HG03108 (cell line): ENCODE measurements around the gene VKORC1.

Source experiments
- ATAC-seq: cut with Tn5 transposase; IDR thresholded peaks from one replicate; pipeline ENCODE4 v1.9.1; 2021; ENCODE audit warnings: moderate library complexity; ENCODE audit not compliant: unreplicated experiment

The VKORC1 gene

GRCh38 chr16:31130899-31131298 is 36.3 kb upstream of the VKORC1 start:
- no peak for ATAC-seq

GRCh38 chr16:31130336-31130891 is 35.8 kb upstream of the VKORC1 start:
- no peak for ATAC-seq

DNA sequence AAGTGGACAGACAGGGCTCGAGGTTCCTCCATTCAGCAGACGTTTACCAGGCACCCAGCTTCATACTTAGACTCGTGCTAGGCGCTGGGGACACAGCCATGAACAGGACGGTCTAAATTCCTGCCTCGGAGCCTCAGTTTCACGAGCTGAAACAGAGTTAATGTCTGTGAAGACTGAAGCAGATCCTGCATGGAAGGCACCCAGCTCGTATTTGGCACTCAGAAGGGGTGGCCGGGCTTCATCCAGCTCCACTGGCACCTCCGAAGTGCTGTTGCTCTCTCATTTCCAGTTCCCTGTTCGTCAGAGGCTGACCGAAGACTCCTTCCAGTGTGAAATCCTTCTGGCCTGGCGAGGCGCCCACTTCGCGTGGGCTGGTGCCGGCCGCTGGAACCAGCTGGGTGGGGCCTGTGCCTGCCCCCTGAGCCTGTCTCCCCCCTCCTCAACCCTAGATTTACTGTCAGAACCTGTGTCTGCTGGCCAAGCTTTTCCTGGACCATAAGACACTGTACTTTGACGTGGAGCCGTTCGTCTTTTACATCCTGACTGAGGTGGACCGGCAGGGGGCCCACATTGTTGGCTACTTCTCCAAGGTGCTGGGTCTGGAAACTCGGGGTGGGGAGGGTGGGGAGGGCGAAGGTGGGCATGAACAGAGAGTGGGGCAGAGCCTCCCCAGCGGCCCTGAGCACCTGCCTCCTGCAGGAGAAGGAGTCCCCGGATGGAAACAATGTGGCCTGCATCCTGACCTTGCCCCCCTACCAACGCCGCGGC is 35.2 kb upstream of the VKORC1 start:
- no peak for ATAC-seq

- no peak for ATAC-seq
These were observed 34.3 kb upstream of the VKORC1 start for GRCh38 chr16:31128711-31129567.

- ATAC-seq: no peak
These were observed 32.6 kb upstream of the VKORC1 start for GRCh38 chr16:31127182-31127581.

DNA sequence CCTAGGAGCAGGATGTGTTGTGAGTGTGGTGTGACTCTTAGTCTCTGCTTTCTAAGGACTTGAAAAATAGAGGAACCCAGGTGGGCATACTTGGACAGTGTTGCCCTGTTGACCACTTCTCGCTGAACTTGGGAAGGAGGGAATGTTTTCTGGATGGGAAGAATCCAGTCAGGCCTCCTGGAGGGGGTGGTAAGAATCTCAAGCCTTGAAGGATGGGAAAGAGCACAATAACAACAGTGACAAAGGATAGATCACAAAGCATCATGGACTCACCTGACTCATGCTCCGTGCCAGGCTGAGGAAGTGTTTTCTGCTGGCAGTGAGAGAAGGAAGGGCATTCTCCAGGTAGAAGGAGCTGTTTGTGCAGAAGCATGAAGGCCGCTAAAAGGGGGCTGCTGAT is 31.2 kb upstream of the VKORC1 start:
- no peak for ATAC-seq

DNA sequence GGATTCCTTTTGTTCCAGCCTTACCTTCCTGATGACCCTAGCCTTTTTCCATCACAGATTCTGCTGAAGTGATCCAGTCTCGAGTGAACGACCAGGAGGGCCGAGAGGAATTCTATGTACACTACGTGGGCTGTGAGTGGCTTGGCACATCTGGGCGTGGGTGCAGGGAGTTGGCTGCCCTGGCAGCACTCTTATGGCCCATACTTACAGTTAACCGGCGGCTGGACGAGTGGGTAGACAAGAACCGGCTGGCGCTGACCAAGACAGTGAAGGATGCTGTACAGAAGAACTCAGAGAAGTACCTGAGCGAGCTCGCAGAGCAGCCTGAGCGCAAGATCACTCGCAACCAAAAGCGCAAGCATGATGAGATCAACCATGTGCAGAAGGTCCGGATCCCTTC is 25.5 kb upstream of the VKORC1 start:
- ATAC-seq: no peak

- no peak for ATAC-seq
These were observed 23.9 kb upstream of the VKORC1 start for GRCh38 chr16:31118223-31119155.

DNA sequence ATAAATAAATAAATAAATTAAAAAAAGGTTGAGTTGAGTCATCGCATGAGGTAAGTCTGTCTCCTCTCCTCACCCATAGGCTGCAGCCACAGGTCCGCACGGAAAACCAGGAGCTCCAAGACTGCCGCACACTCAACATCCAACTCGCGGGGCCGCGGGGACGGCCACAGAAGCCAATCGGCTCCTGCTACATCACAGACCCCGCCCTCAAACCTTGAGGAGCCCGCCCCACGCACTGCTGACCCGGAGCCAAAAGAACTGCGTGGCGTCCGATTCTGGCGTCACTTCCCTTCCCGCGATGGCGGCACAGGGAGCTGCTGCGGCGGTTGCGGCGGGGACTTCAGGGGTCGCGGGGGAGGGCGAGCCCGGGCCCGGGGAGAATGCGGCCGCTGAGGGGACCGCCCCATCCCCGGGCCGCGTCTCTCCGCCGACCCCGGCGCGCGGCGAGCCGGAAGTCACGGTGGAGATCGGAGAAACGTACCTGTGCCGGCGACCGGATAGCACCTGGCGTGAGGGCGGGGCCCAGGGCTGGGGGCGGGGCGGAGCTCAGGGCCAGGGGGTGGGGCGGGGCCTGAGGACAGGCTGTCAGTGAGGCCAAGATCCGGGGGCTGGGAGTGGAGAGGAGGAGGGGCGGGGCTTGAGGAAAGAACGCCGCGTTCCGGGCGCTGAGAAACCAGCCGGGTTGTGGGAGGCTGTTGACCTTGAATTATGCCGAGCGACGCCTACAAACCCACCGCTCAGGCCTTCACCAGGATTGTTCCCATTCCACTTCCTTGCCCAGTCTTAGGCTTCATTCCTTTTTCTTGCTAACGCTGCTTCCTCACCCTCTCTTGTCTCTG is 23.0 kb upstream of the VKORC1 start, which contains the start of gene KAT8:
KAT8 (plus strand) TSS at position 281 of the 839 bp plus-strand sequence; CDS start at position 299, 18 bp downstream.
- ATAC-seq: peak; percentile 83

DNA sequence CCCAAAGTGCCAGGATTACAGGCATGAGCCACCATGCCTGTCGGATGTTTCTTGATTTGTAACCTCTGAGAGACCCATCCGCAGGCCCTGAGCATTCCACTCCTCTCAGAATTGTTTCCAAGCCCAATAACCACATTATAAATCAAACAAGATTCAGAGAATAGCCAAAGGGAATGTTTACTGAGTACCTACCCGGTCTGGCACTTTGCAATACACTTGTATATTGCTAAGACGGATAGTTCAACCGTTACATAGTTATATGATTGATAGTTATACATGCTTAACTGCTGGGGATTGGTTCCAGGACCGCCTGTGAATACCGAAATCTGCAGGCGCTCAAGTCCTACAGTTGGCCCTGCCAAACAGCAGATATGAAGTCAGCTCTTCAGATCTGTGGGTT is 19.9 kb upstream of the VKORC1 start:
- ATAC-seq: no peak

DNA sequence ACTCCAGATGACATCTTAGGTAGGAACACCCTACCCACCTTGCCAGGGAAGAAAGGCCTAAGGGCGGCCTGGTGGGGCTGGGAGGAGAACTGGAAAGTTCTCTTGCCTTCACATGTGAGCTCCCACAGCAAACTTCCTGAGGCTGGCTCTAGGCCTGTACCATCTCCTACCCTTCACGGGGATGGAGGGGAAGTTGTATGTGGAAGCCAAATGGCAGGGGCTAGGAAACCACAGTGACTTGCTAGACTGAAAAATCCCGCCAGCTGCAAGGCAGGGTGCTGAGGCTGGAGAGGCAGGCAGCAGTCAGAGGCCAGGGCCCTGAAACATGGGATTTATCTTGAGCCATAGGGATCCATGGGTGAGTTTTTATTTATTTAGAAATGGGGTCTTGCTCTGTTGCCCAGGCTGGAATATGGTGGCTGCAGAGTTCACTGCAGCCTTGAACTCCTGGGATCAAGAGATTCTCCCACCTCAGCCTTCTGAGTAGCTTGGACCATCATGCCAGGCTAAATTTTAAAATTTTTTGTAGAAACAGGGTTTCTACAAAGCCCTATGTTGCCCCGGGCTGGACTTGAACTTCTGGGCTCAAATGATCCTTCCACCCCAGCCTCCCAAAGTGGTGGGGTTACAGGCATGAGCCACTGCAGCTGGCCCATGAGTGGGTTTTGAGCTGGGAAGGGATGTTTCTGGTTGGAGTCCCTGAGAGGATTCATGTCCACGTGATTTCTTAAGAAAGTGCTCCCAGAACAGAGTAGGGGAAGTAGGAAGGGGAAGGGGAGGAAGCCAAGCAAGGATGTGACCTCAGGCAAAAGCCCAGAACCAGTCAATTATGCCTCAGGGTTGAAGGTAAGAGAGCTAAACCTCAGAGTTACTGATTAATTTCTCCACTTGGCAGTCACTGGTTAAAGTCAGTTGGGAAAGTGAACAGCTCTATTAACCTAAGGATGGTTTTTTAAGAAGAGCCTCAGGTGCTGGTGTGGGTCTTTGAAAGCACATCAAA is 18.8 kb upstream of the VKORC1 start:
- peak; percentile 24 for ATAC-seq

DNA sequence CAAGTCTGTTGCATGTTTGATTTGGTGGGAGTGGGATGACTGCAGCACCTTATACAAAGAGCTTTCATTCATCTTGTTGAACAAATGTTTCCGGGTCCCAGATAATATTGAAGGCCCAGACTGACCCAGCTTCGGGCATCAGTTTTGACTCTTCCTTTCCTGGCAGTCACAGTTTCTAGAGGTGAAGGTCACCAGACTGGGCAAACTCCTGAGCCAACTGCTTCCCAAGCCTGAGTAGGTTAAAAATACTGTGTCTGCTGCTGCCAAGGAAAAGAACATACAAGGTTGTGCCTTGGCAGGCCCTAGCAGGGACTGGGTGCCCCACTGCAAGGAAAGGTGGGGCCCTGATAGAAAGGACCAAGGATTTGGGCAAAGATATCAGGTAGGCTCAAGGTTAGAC is 18.1 kb upstream of the VKORC1 start:
- no peak for ATAC-seq

GRCh38 chr16:31111881-31112466 is 17.4 kb upstream of the VKORC1 start:
- ATAC-seq: no peak

GRCh38 chr16:31110106-31111034 is 15.8 kb upstream of the VKORC1 start:
- no peak for ATAC-seq

DNA sequence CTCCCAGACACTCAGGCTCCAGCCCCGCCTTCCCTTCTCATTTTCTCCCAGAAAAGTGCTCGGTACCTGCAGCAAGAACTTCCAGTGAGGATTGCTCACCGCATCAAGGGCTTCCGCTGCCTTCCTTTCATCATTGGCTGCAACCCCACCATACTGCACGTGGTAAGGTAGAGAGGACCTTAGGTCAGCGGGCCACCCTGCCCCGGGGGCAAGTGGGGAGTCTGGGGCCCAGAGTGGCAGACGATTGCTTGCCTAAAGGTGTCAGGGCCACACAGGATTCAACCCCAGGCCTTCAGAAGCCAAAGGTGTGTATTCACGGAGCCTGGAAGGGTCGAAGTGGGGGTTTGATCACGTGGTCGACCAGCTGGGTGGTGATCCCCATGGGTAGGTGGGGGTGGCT is 15.0 kb upstream of the VKORC1 start:
- ATAC-seq: no peak

- ATAC-seq: no peak
These were observed 14.4 kb upstream of the VKORC1 start for GRCh38 chr16:31108794-31109558.
